NCI-H2196 (cell line): ENCODE measurements around the gene SPACA9.

ENCODE experiments used
- DNase-seq: peaks from one replicate; lab custom pipeline; 2025; ENCODE audit not compliant: unreplicated experiment; lab: John Stamatoyannopoulos, UW

Gene SPACA9

GRCh38 chr9:132888151-132888550 is 9.5 kb downstream of the SPACA9 start:
- no peak for DNase-seq

DNA sequence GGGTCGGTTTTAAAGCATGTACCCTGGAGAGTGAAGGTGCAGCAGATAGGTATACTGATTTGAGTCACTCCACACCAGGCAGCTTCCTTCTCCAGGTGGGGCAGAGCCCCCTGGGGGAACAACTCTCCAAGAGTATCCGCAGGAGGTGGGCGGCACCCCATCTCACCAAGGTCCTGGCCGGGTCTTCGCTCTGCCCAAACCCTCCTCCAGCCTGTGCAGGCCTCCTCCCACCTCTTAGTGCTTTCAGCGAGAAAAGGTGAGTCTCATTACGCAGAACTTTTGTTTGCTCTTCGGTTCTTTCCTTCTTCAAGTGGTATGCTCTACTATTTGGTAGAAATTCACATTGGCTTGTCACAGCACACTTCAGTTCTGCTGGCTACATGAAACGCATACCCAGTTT is 13.7 kb downstream of the SPACA9 start:
- DNase-seq: no peak

GRCh38 chr9:132894346-132894745 is 15.6 kb downstream of the SPACA9 start:
- no peak for DNase-seq

- DNase-seq: peak; percentile 47
Observed at GRCh38 chr9:132894862-132895835, 16.5 kb downstream of the SPACA9 start.

- no peak for DNase-seq
Observed at GRCh38 chr9:132896264-132896663, 17.6 kb downstream of the SPACA9 start.

- DNase-seq: no peak
Observed at GRCh38 chr9:132896906-132897305, 18.2 kb downstream of the SPACA9 start.

- DNase-seq: no peak
Observed at GRCh38 chr9:132898051-132898450, 19.4 kb downstream of the SPACA9 start.

DNA sequence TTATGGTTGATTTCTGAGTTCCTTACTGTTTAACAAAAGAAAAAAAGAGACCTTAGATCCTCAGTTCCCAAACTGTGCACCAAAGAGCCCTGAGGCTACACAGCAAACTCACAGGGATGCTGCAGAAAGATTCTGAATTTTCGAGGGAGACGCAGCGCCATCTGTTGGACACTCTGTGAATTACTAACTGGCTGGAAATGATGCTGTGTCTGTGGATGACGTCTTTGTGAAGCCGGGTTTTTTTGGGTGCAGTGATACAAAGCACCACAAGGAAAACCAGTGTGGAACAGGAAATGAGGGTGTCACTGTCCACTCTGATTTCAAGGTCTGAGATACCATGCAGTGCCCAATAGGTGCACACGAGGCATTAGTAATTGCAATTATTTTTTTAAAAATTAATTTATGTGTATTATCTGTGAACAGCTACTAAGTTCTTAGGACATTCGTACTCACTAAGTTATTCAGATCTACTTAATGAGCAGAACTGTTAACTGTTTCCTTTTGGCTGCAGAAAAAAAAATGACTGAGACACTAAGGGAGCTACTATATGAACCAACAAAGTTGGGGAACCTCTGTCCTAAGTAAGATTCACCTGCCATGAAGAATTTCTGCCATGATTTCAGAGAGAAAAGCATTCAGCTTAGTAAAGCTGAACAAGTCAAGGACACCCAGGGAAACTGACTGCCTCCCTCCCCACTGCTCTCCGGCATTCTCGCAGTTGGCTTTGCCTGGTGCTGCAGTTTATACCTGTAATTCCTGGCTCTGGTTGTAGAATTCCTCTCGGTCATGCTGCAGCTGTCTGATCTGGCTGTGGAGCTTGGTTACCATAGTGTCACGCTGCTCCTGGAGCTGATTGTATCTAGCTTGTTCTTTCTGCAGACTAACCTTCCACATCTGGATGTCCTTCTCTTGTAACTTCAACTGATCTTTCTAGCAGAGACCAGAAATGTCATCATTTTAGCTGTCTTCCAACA is 23.4 kb downstream of the SPACA9 start:
- DNase-seq: peak; percentile 76

GRCh38 chr9:132903574-132904492 is 25.1 kb downstream of the SPACA9 start:
- no peak for DNase-seq

- no peak for DNase-seq
Observed at GRCh38 chr9:132905726-132906125, 27.0 kb downstream of the SPACA9 start.

- no peak for DNase-seq
Observed at GRCh38 chr9:132908635-132909034, 29.9 kb downstream of the SPACA9 start.

DNA sequence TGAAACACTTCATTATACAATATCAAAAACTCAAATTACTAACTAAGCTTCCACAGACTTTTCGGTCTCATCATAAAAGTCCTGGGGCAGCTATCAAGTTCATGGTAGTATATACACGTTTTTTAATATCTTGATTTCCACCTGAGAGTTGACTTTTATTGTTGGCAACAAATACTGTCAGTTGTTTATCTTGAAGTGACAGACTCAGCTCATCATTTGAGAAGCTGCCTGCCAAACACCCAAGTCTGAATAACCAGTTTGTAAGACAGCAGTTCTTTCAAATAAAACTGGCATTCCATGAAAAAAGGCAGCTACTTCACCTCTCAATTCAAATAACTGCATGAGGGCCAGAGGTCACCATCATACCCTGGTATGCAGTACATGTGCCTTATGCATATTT is 30.6 kb downstream of the SPACA9 start:
- no peak for DNase-seq

GRCh38 chr9:132910376-132910775 is 31.7 kb downstream of the SPACA9 start:
- DNase-seq: no peak

GRCh38 chr9:132912131-132912530 is 33.4 kb downstream of the SPACA9 start:
- DNase-seq: no peak

DNA sequence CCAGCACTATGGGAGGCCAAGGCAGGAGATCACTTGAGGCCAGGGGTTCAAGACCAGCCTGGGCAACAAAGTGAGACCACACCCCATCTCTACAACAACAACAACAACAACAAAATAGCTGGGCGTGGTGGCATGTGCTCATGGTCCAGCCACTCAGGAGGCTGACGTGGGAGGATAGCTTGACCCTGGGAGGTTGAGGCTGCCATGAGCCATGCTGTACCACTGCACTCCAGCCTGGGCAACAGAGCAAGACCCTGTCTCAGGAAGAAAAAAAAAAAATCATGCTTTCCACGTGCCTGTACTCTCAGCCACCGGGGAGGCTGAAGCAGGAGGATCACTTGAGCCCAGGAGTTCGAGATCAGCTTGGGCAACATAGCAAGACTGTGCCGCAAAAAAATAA is 36.2 kb downstream of the SPACA9 start:
- DNase-seq: no peak

DNA sequence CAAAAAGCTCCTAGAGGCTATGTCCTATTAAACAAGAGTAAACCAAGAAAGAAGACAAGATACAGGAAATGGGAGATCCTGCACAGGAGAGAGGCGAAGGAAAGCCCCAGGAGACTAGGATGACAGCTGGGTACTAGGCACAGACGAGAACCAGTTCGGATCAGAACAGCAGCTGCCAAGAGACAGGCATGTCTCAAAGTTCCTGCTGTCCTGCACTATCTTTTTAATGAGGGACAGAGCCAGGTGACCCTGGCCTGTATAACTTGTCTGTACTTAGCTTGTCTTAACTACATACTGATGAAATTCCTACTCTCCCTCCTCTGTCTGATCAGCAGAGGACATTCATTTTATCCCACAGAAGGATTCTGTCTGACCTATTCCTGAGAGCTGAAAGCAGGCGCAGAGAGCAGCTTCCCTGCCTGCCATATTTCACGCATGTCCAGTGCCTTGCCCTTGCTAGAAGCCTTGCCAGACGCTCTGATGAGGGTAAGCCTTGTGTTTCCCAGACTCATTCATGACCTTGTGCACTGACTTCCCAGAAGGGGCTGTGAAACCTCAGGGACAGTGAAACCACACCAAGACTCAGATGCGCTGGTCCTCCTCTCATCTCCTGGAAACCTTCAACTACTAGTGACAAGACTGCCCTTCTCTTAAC is 41.0 kb downstream of the SPACA9 start:
- DNase-seq: no peak

DNA sequence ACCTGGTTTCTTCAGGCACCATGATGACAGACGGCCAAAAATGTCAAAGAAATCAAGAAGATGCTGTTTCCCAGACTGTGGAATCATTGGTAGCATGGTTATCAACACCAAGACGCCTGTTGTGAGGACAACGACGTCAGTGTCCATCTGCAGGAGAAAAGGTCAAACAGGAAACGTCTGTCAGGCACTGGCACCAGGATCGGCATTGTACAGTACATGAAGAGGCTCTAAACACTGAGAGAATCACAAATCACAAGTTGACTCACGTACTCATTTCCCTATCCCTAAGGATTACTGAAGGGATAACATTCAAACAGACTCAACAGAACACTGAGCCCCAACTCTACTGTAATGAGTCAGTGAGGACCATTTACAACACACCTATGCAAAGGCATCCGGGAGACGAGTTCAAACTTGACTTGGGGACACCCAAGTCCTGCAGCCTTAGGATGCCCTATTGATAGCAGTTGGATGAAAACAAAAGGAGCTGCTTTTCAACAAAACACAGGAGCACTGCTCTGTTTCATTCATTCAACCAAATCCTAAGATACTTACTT is 44.7 kb downstream of the SPACA9 start:
- no peak for DNase-seq

DNA sequence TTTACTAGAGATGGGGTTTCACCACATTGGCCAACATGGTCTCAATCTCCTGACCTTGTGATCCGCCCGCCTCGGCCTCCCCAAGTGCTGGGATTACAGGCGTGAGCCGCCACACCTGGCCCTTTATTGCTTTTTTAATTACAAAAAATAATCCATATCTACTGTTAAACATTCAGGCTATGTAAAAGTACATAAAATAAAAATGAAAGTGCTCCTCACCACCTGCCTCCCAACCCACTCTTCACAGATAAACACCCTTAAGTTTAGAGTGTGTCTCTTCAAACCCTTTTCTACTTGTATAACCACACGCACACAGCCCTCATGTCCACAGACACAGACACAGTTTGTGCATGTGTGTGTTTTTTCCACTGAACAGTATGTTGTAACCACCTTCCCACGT is 49.0 kb downstream of the SPACA9 start:
- DNase-seq: no peak

DNA sequence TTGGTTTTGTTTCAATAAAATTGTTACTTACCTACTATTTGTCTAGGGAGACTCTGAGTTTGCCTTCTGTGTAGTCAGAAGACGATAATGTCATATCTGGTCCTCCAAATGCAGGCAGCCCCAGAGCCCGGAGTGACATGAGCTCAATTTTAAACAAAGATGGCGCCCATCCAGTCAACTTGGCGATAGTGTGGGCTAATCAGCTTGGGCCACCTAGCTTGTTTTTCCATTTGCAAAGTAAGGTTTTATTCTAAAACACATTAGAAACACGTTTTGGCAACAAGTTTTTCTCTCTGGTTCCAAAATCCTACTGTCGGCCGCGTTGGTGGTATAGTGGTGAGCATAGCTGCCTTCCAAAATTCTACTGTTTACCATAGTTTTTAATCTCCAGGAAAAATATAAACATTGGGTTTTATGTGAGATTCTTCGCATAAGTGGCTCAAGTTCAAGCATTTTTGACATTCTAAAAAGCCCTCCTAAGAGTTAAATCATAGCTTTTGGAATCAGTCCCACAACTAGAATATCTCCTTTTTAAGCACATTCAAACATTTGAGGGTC is 52.6 kb downstream of the SPACA9 start:
- DNase-seq: no peak
